Measurements from ENCODE around the gene VWA1. TPM values are rescaled to one million over a fixed set of nuclear protein-coding genes. Genes with fewer than 3 reads are reported as not detected.
"Not testable (repeated sequence)": the region's sequence is repeated elsewhere in the genome, so short reads cannot be mapped to it uniquely, and the experiment has no call there.

The VWA1 gene
- total RNA-seq, 1 experiment from 2014 or later: 858 TPM

- Histone ChIP-seq H3K36me3 (ENCODE audit: control insufficient read depth, insufficient read depth, low read length) (peaks cover 3% of the 10 kb centered on the region; the same call in 1 of the 2 replicates), H3K27me3 (ENCODE audit: control insufficient read depth, insufficient read depth, low read length) (no peaks in the 10 kb centered on the region), H3K27ac (ENCODE audit: low read length) (peak overlapping the region; percentile 98), H3K4me1 (ENCODE audit: control insufficient read depth, insufficient read depth, low read length) (peaks cover 9% of the 10 kb centered on the region; the same call in 1 of the 2 replicates), H3K9me3 (ENCODE audit: control insufficient read depth, insufficient read depth, low read depth, low read length) (no peaks in the 10 kb centered on the region), H3K4me3 (ENCODE audit: low read depth in 2 of 2, low read length in 2 of 2) (peak overlapping the region; percentile 75 to 84)
- TF ChIP-seq REST (IDR thresholded peaks at IDR 0.05; ENCODE audit: insufficient read depth in 1 of 2, low read depth in 2 of 2, low read length in 1 of 2) (no peak), TCF7L2 (IDR thresholded peaks at IDR 0.05; ENCODE audit: low read depth, low read length) (no peak), CTCF (IDR thresholded peaks at IDR 0.05) (no peak)
- ChIA-PET CTCF (no interaction called here), POLR2A (interaction anchor here (0.6 kb wide), 1 partner anchor 51 kb away, joined by 7 read pairs; no protein-coding TSS in a partner anchor)
- BruUV-seq (replicated peaks): no TSS peak
- intact Hi-C loops (cut with micrococcal nuclease; ENCODE audit: unreplicated experiment): no loop called here
- in situ Hi-C loops (cut with HindIII; ENCODE audit: low pct_unique_long_range_greater_than_20kb, low sequenced_read_pairs): no loop called here
- ATAC-seq (no peak), DNase-seq (ENCODE audit: low read depth, low spot score) (peak; percentile 2)
Measured at GRCh38 chr1:1470626-1471388, 35.3 kb downstream of the VWA1 start.

- ChIA-PET POLR2A (no interaction called here), CTCF (no interaction called here)
- DNase-seq (ENCODE audit: low read depth, low spot score): peak; percentile 68
- in situ Hi-C loops (cut with HindIII; ENCODE audit: low pct_unique_long_range_greater_than_20kb, low sequenced_read_pairs): no loop called here
- Histone ChIP-seq H3K9me3 (ENCODE audit: control insufficient read depth, insufficient read depth, low read depth, low read length) (no peaks in the 10 kb centered on the region), H3K4me1 (ENCODE audit: control insufficient read depth, insufficient read depth, low read length) (peaks cover 9% of the 10 kb centered on the region; the same call in 1 of the 2 replicates), H3K4me3 (ENCODE audit: low read depth in 2 of 2, low read length in 2 of 2) (peak within 1 kb of the TSS; percentile 75 to 84), H3K36me3 (ENCODE audit: control insufficient read depth, insufficient read depth, low read length) (peaks cover 3% of the 10 kb centered on the region; the same call in 1 of the 2 replicates), H3K27ac (ENCODE audit: low read length) (peak within 1 kb of the TSS; percentile 98), H3K27me3 (ENCODE audit: control insufficient read depth, insufficient read depth, low read length) (no peaks in the 10 kb centered on the region)
- intact Hi-C loops (cut with micrococcal nuclease; ENCODE audit: unreplicated experiment): no loop called here
- TF ChIP-seq TCF7L2 (IDR thresholded peaks at IDR 0.05; ENCODE audit: low read depth, low read length) (no peak), SIN3A (IDR thresholded peaks at IDR 0.05; ENCODE audit: borderline replicate concordance, insufficient read depth, low read depth, low read length) (peak; percentile 83; the same call in 1 of the 2 replicates), REST (IDR thresholded peaks at IDR 0.05; ENCODE audit: insufficient read depth in 1 of 2, low read depth in 2 of 2, low read length in 1 of 2) (0 out of 4 replicates have a peak, but pooled peaks of 1 of the 2 experiments have one; percentile 35), CTCF (IDR thresholded peaks at IDR 0.05) (no peak), POLR2AphosphoS5 (IDR thresholded peaks at IDR 0.05; ENCODE audit: low read depth, low read length) (peak; percentile 70)
- ATAC-seq: peak; percentile 97
- BruUV-seq (replicated peaks): no TSS peak
Measured at GRCh38 chr1:1471389-1472052, 36.0 kb downstream of the VWA1 start, which contains the start of gene ATAD3B. Gene ATAD3B, plus strand, starts transcription at chr1:1471765. Its CDS starts 120 bp downstream, at chr1:1471885.

GRCh38 chr1:1472053-1472876 lies 36.8 kb downstream of the VWA1 start:
- CTCF ChIA-PET; H3K9me3 ChIP-seq (ENCODE audit: control insufficient read depth, insufficient read depth, low read depth, low read length); H3K36me3 ChIP-seq (ENCODE audit: control insufficient read depth, insufficient read depth, low read length); H3K27me3 ChIP-seq (ENCODE audit: control insufficient read depth, insufficient read depth, low read length); intact Hi-C loops (cut with micrococcal nuclease; ENCODE audit: unreplicated experiment); in situ Hi-C loops (cut with HindIII; ENCODE audit: low pct_unique_long_range_greater_than_20kb, low sequenced_read_pairs); POLR2A ChIA-PET; H3K4me1 ChIP-seq (ENCODE audit: control insufficient read depth, insufficient read depth, low read length): not testable (repeated sequence)
- H3K27ac ChIP-seq (ENCODE audit: low read length): peak overlapping the region; percentile 24
- H3K4me3 ChIP-seq (ENCODE audit: low read depth in 2 of 2, low read length in 2 of 2): peak overlapping the region; percentile 75 to 78
- ATAC-seq (peak; percentile 60), DNase-seq (ENCODE audit: low read depth, low spot score) (peak; percentile 0)
- BruUV-seq (replicated peaks): TSS peak; percentile 83
